ENCODE measurements around the gene TBC1D22B. TPM values are rescaled to one million over a fixed set of nuclear protein-coding genes. Genes with fewer than 3 reads are reported as not detected.

The TBC1D22B gene
- total and polyA plus RNA-seq, 2 donors: 7.7 to 8.8 TPM

- Histone ChIP-seq H3K9me3 (ENCODE audit: control insufficient read depth in 2 of 2, insufficient read depth in 1 of 2, low read length in 1 of 2) (no peaks in the 10 kb centered on the region), H3K4me1 (ENCODE audit: control insufficient read depth in 2 of 2, insufficient read depth in 2 of 2, low read length in 2 of 2) (peaks cover 6 to 30% of the 10 kb centered on the region in 2 donors), H3K36me3 (ENCODE audit: control insufficient read depth in 2 of 2, insufficient read depth in 2 of 2, low read length in 1 of 2) (peaks cover 33 to 43% of the 10 kb centered on the region in 2 donors), H3K4me3 (ENCODE audit: low read length in 2 of 2) (no peak overlapping the region), H3K27me3 (ENCODE audit: control insufficient read depth in 2 of 2, insufficient read depth in 1 of 2, low read length in 1 of 2) (no peaks in the 10 kb centered on the region), H3K27ac (ENCODE audit: low read depth in 1 of 2, low read length in 1 of 2) (no peak overlapping the region)
- 66% methylated on average over 3 of the region's 3 CpGs for WGBS
- DNase-seq (ENCODE audit: low read depth in 6 of 9, low spot score in 9 of 9): no peak
Observed at GRCh38 chr6:37309692-37310091, 52.1 kb downstream of the TBC1D22B start.

GRCh38 chr6:37310966-37311365, 53.4 kb downstream of the TBC1D22B start:
- peak overlapping the region in 1 of 2 donors; percentile 65 for H3K27ac ChIP-seq (ENCODE audit: low read depth in 1 of 2, low read length in 1 of 2)
- 96% methylated on average over 3 of the region's 3 CpGs for WGBS
- H3K4me1 ChIP-seq (ENCODE audit: control insufficient read depth in 2 of 2, insufficient read depth in 2 of 2, low read length in 2 of 2): peaks cover 6 to 32% of the 10 kb centered on the region in 2 donors
- H3K36me3 ChIP-seq (ENCODE audit: control insufficient read depth in 2 of 2, insufficient read depth in 2 of 2, low read length in 1 of 2): peaks cover 38 to 45% of the 10 kb centered on the region in 2 donors
- no peak overlapping the region for H3K4me3 ChIP-seq (ENCODE audit: low read length in 2 of 2)
- H3K9me3 ChIP-seq (ENCODE audit: control insufficient read depth in 2 of 2, insufficient read depth in 1 of 2, low read length in 1 of 2): no peaks in the 10 kb centered on the region
- DNase-seq (ENCODE audit: low read depth in 6 of 9, low spot score in 9 of 9): no peak
- H3K27me3 ChIP-seq (ENCODE audit: control insufficient read depth in 2 of 2, insufficient read depth in 1 of 2, low read length in 1 of 2): no peaks in the 10 kb centered on the region

- DNase-seq (ENCODE audit: low read depth in 6 of 9, low spot score in 9 of 9): peak in 2 of 9 donors; percentile 32 to 62
- Histone ChIP-seq H3K9me3 (ENCODE audit: control insufficient read depth in 2 of 2, insufficient read depth in 1 of 2, low read length in 1 of 2) (no peaks in the 10 kb centered on the region), H3K27ac (ENCODE audit: low read depth in 1 of 2, low read length in 1 of 2) (peak overlapping the region in 1 of 2 donors; percentile 65), H3K36me3 (ENCODE audit: control insufficient read depth in 2 of 2, insufficient read depth in 2 of 2, low read length in 1 of 2) (peaks cover 40 to 50% of the 10 kb centered on the region in 2 donors), H3K4me3 (ENCODE audit: low read length in 2 of 2) (no peak overlapping the region), H3K4me1 (ENCODE audit: control insufficient read depth in 2 of 2, insufficient read depth in 2 of 2, low read length in 2 of 2) (peaks cover 6 to 32% of the 10 kb centered on the region in 2 donors), H3K27me3 (ENCODE audit: control insufficient read depth in 2 of 2, insufficient read depth in 1 of 2, low read length in 1 of 2) (no peaks in the 10 kb centered on the region)
- WGBS: 94% methylated on average over 2 of the region's 2 CpGs
Observed at GRCh38 chr6:37311741-37312473, 54.3 kb downstream of the TBC1D22B start.

- Histone ChIP-seq H3K36me3 (ENCODE audit: control insufficient read depth in 2 of 2, insufficient read depth in 2 of 2, low read length in 1 of 2) (peaks cover 58 to 69% of the 10 kb centered on the region in 2 donors), H3K4me1 (ENCODE audit: control insufficient read depth in 2 of 2, insufficient read depth in 2 of 2, low read length in 2 of 2) (peaks cover 6 to 25% of the 10 kb centered on the region in 2 donors), H3K9me3 (ENCODE audit: control insufficient read depth in 2 of 2, insufficient read depth in 1 of 2, low read length in 1 of 2) (no peaks in the 10 kb centered on the region), H3K27ac (ENCODE audit: low read depth in 1 of 2, low read length in 1 of 2) (peak overlapping the region in 1 of 2 donors; percentile 14), H3K27me3 (ENCODE audit: control insufficient read depth in 2 of 2, insufficient read depth in 1 of 2, low read length in 1 of 2) (no peaks in the 10 kb centered on the region), H3K4me3 (ENCODE audit: low read length in 2 of 2) (no peak overlapping the region)
- WGBS: 92% methylated on average over 13 of the region's 13 CpGs
- no peak for DNase-seq (ENCODE audit: low read depth in 6 of 9, low spot score in 9 of 9)
Observed at GRCh38 chr6:37313723-37314486, 56.3 kb downstream of the TBC1D22B start.

GRCh38 chr6:37314487-37315156, 57.0 kb downstream of the TBC1D22B start:
- H3K27ac ChIP-seq (ENCODE audit: low read depth in 1 of 2, low read length in 1 of 2): peak overlapping the region in 1 of 2 donors; percentile 14
- peaks cover 6 to 23% of the 10 kb centered on the region in 2 donors for H3K4me1 ChIP-seq (ENCODE audit: control insufficient read depth in 2 of 2, insufficient read depth in 2 of 2, low read length in 2 of 2)
- no peaks in the 10 kb centered on the region for H3K9me3 ChIP-seq (ENCODE audit: control insufficient read depth in 2 of 2, insufficient read depth in 1 of 2, low read length in 1 of 2)
- H3K27me3 ChIP-seq (ENCODE audit: control insufficient read depth in 2 of 2, insufficient read depth in 1 of 2, low read length in 1 of 2): no peaks in the 10 kb centered on the region
- peaks cover 61 to 68% of the 10 kb centered on the region in 2 donors for H3K36me3 ChIP-seq (ENCODE audit: control insufficient read depth in 2 of 2, insufficient read depth in 2 of 2, low read length in 1 of 2)
- no peak overlapping the region for H3K4me3 ChIP-seq (ENCODE audit: low read length in 2 of 2)
- DNase-seq (ENCODE audit: low read depth in 6 of 9, low spot score in 9 of 9): peak in 6 of 9 donors; percentile 33 to 80 (median 54)
- 42% methylated on average over 6 of the region's 6 CpGs for WGBS

- WGBS: 84% methylated on average over 7 of the region's 7 CpGs
- DNase-seq (ENCODE audit: low read depth in 6 of 9, low spot score in 9 of 9): no peak
- Histone ChIP-seq H3K9me3 (ENCODE audit: control insufficient read depth in 2 of 2, insufficient read depth in 1 of 2, low read length in 1 of 2) (no peaks in the 10 kb centered on the region), H3K4me1 (ENCODE audit: control insufficient read depth in 2 of 2, insufficient read depth in 2 of 2, low read length in 2 of 2) (peaks cover 6 to 23% of the 10 kb centered on the region in 2 donors), H3K27ac (ENCODE audit: low read depth in 1 of 2, low read length in 1 of 2) (no peak overlapping the region), H3K27me3 (ENCODE audit: control insufficient read depth in 2 of 2, insufficient read depth in 1 of 2, low read length in 1 of 2) (no peaks in the 10 kb centered on the region), H3K4me3 (ENCODE audit: low read length in 2 of 2) (no peak overlapping the region), H3K36me3 (ENCODE audit: control insufficient read depth in 2 of 2, insufficient read depth in 2 of 2, low read length in 1 of 2) (peaks cover 64 to 73% of the 10 kb centered on the region in 2 donors)
Observed at GRCh38 chr6:37315157-37315515, 57.6 kb downstream of the TBC1D22B start.

GRCh38 chr6:37316071-37316470, 58.5 kb downstream of the TBC1D22B start:
- Histone ChIP-seq H3K4me3 (ENCODE audit: low read length in 2 of 2) (no peak overlapping the region), H3K27me3 (ENCODE audit: control insufficient read depth in 2 of 2, insufficient read depth in 1 of 2, low read length in 1 of 2) (no peaks in the 10 kb centered on the region), H3K36me3 (ENCODE audit: control insufficient read depth in 2 of 2, insufficient read depth in 2 of 2, low read length in 1 of 2) (peaks cover 68 to 82% of the 10 kb centered on the region in 2 donors), H3K4me1 (ENCODE audit: control insufficient read depth in 2 of 2, insufficient read depth in 2 of 2, low read length in 2 of 2) (peaks cover 6 to 19% of the 10 kb centered on the region in 2 donors), H3K27ac (ENCODE audit: low read depth in 1 of 2, low read length in 1 of 2) (no peak overlapping the region), H3K9me3 (ENCODE audit: control insufficient read depth in 2 of 2, insufficient read depth in 1 of 2, low read length in 1 of 2) (no peaks in the 10 kb centered on the region)
- DNase-seq (ENCODE audit: low read depth in 6 of 9, low spot score in 9 of 9): no peak
- WGBS: 97% methylated on average over 7 of the region's 7 CpGs

GRCh38 chr6:37317312-37318038, 59.9 kb downstream of the TBC1D22B start:
- WGBS: 95% methylated on average over 5 of the region's 5 CpGs
- no peak for DNase-seq (ENCODE audit: low read depth in 6 of 9, low spot score in 9 of 9)
- H3K4me3 ChIP-seq (ENCODE audit: low read length in 2 of 2): no peak overlapping the region
- no peaks in the 10 kb centered on the region for H3K27me3 ChIP-seq (ENCODE audit: control insufficient read depth in 2 of 2, insufficient read depth in 1 of 2, low read length in 1 of 2)
- peaks cover 71 to 93% of the 10 kb centered on the region in 2 donors for H3K36me3 ChIP-seq (ENCODE audit: control insufficient read depth in 2 of 2, insufficient read depth in 2 of 2, low read length in 1 of 2)
- no peak overlapping the region for H3K27ac ChIP-seq (ENCODE audit: low read depth in 1 of 2, low read length in 1 of 2)
- H3K4me1 ChIP-seq (ENCODE audit: control insufficient read depth in 2 of 2, insufficient read depth in 2 of 2, low read length in 2 of 2): peaks cover 0 to 10% of the 10 kb centered on the region in 2 donors
- H3K9me3 ChIP-seq (ENCODE audit: control insufficient read depth in 2 of 2, insufficient read depth in 1 of 2, low read length in 1 of 2): no peaks in the 10 kb centered on the region
